Left ventricle myocardium inferior (tissue), 1 donor: ENCODE measurements around the gene MINDY1. TPM values are rescaled to one million over a fixed set of nuclear protein-coding genes. Genes with fewer than 3 reads are reported as not detected.

Experiments used
- DNase-seq: peaks from one replicate; pipeline ENCODE4 v3.0.0-alpha.2; 2020
- H3K27ac ChIP-seq: fragments of 200-600 bp; replicated peaks from 2 replicates; pipeline ENCODE4 v1.8.0; 2021
- H3K27me3 ChIP-seq: fragments of 200-600 bp; 2 replicates; pipeline ENCODE4 v1.8.0; 2021; ENCODE audit warnings: low read depth
- H3K36me3 ChIP-seq: fragments of 200-600 bp; 2 replicates; pipeline ENCODE4 v1.8.0; 2021
- H3K4me1 ChIP-seq: fragments of 200-600 bp; 2 replicates; pipeline ENCODE4 v1.8.0; 2021
- H3K4me3 ChIP-seq: fragments of 200-600 bp; 2 replicates; pipeline ENCODE4 v1.8.0; 2021; ENCODE audit warnings: mild to moderate bottlenecking, moderate library complexity
- H3K9me3 ChIP-seq: fragments of 200-600 bp; replicated peaks from 2 replicates; pipeline ENCODE4 v1.8.0; 2021
- intact Hi-C: fragments of 100-400 bp; cut with micrococcal nuclease; formaldehyde crosslinking; loops from one replicate; pipeline ENCODE4 v1.11.0; 2022
- total RNA-seq: library from RNA; stranded (reverse); fragmentation: NEBNext Ultra II Directional; extraction: Animal tissue kit (Norgen Biotek cat#: 25700); gene quantifications from one replicate; pipeline ENCODE4 v1.2.1, GENCODE V29; 2021
- TF ChIP-seq, protein P1 (sequence below): fragments of 200-600 bp; IDR thresholded peaks from 2 replicates; pipeline ENCODE4 v1.8.0; 2021; ENCODE audit warnings: antibody characterized with exemption, mild to moderate bottlenecking, borderline replicate concordance
- donor health status: DM: no; HTN: yes; CAD: no; lungs with severe emphysema.

The MINDY1 gene
- total RNA-seq, 1 donor from 2014 or later = 44.3 TPM

GRCh38 chr1:151001602-151002001, 5.1 kb downstream of the MINDY1 start:
- Histone ChIP-seq H3K9me3 (no peaks in the 10 kb centered on the region), H3K27me3 (no peaks in the 10 kb centered on the region), H3K4me3 (no peak overlapping the region), H3K27ac (peak overlapping the region; percentile 68), H3K36me3 (peaks cover 60% of the 10 kb centered on the region), H3K4me1 (peaks cover 54% of the 10 kb centered on the region)
- intact Hi-C loops = loop anchor here (10.0 kb wide), 1 partner anchor 63 kb away; the partner anchor contains the start of gene MLLT11
- TF ChIP-seq, protein P1, sequence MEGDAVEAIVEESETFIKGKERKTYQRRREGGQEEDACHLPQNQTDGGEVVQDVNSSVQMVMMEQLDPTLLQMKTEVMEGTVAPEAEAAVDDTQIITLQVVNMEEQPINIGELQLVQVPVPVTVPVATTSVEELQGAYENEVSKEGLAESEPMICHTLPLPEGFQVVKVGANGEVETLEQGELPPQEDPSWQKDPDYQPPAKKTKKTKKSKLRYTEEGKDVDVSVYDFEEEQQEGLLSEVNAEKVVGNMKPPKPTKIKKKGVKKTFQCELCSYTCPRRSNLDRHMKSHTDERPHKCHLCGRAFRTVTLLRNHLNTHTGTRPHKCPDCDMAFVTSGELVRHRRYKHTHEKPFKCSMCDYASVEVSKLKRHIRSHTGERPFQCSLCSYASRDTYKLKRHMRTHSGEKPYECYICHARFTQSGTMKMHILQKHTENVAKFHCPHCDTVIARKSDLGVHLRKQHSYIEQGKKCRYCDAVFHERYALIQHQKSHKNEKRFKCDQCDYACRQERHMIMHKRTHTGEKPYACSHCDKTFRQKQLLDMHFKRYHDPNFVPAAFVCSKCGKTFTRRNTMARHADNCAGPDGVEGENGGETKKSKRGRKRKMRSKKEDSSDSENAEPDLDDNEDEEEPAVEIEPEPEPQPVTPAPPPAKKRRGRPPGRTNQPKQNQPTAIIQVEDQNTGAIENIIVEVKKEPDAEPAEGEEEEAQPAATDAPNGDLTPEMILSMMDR = no peak
- no peak for DNase-seq

DNA sequence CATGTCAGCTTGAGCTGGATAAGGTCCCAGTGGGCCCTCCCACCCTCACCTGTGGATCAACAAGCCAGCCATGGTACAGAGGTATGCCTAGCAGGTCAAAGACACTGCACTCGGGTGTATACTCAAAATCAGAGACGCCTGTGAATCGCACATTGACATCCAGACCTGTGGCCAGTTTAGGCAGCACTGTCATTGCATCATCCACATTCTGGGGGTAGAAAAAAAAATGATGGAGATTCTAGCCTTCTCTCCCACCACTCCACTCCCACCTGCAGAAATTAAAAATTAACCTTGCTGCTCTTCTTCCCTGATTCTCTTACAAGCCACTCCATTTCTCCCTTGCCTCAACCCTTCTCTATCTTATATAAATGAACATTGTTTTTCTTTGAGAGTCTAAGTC, 6.3 kb downstream of the MINDY1 start:
- TF ChIP-seq, protein P1 = no peak
- DNase-seq = no peak
- Histone ChIP-seq H3K4me1 (peaks cover 53% of the 10 kb centered on the region), H3K27me3 (no peaks in the 10 kb centered on the region), H3K4me3 (no peak overlapping the region), H3K9me3 (no peaks in the 10 kb centered on the region), H3K36me3 (peaks cover 60% of the 10 kb centered on the region), H3K27ac (no peak overlapping the region)
- intact Hi-C loops = loop anchor here (10.0 kb wide), 1 partner anchor 64 kb away; the partner anchor contains the start of gene MLLT11

- Histone ChIP-seq H3K4me1 (peaks cover 53% of the 10 kb centered on the region), H3K27me3 (no peaks in the 10 kb centered on the region), H3K36me3 (peaks cover 60% of the 10 kb centered on the region), H3K27ac (no peak overlapping the region), H3K9me3 (no peaks in the 10 kb centered on the region), H3K4me3 (no peak overlapping the region)
- intact Hi-C loops = loop anchor here (10.0 kb wide), 1 partner anchor 65 kb away; the partner anchor contains the start of gene MLLT11
- DNase-seq = no peak
- TF ChIP-seq, protein P1 = no peak
These were observed 6.8 kb downstream of the MINDY1 start for GRCh38 chr1:150999926-151000325.

DNA sequence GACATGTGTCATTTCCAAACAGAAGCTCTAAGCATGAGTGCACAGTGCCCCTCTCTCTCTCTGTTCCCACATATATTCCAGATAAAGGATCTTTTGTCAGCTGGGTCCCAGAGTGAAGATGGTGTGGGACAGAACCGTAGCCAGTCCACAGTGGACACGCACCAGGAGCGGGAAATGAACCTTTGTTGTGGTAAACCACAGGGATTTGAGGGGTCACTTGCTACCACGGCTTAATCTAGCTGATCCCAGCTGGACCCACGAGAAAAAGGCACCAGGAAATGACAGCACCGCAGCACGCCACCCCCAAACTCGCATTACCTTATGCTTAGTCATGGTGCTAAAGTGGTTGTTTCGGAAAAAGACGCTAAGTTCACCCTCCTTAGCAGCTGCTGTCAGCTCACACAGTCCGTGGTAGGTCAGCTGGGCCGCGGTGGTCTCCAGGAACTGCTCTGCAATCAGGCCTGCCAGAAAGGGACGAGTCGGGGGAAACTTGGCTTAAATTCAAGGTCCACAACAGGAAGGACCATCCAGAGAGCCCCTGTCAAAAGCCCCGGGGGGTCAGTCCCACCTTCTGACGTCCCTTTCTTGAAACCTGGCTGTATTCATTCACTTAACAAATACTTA, 7.5 kb downstream of the MINDY1 start:
- TF ChIP-seq, protein P1 = no peak
- Histone ChIP-seq H3K36me3 (peaks cover 60% of the 10 kb centered on the region), H3K27me3 (no peaks in the 10 kb centered on the region), H3K27ac (peak overlapping the region; percentile 1), H3K4me3 (no peak overlapping the region), H3K9me3 (no peaks in the 10 kb centered on the region), H3K4me1 (peaks cover 48% of the 10 kb centered on the region)
- no peak for DNase-seq
- intact Hi-C loops = no loop called here

DNA sequence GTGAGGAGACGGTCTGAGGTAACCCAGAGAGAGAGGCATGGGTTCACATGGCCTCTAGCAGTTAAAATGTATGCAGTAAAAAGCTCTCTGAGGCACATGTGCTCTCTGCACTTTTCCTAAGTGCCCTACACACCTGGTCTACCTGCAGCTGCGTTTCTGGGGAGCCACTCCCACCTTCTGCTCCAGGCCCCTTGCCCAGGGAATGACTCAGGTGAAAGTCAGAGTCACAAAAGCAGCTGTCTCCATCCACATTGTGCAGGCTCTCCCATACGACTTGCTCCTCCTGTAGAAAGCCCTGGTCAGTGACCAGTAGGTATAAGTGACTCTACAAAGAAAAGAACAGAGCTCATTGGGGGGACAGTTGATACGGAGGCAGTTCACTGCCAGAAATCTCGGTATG, 8.8 kb downstream of the MINDY1 start:
- no peak for DNase-seq
- intact Hi-C loops = no loop called here
- Histone ChIP-seq H3K27me3 (no peaks in the 10 kb centered on the region), H3K4me3 (no peak overlapping the region), H3K4me1 (peaks cover 36% of the 10 kb centered on the region), H3K36me3 (peaks cover 60% of the 10 kb centered on the region), H3K27ac (no peak overlapping the region), H3K9me3 (no peaks in the 10 kb centered on the region)
- TF ChIP-seq, protein P1 = no peak
